ENCODE results near the gene RAB1B.

DNA sequence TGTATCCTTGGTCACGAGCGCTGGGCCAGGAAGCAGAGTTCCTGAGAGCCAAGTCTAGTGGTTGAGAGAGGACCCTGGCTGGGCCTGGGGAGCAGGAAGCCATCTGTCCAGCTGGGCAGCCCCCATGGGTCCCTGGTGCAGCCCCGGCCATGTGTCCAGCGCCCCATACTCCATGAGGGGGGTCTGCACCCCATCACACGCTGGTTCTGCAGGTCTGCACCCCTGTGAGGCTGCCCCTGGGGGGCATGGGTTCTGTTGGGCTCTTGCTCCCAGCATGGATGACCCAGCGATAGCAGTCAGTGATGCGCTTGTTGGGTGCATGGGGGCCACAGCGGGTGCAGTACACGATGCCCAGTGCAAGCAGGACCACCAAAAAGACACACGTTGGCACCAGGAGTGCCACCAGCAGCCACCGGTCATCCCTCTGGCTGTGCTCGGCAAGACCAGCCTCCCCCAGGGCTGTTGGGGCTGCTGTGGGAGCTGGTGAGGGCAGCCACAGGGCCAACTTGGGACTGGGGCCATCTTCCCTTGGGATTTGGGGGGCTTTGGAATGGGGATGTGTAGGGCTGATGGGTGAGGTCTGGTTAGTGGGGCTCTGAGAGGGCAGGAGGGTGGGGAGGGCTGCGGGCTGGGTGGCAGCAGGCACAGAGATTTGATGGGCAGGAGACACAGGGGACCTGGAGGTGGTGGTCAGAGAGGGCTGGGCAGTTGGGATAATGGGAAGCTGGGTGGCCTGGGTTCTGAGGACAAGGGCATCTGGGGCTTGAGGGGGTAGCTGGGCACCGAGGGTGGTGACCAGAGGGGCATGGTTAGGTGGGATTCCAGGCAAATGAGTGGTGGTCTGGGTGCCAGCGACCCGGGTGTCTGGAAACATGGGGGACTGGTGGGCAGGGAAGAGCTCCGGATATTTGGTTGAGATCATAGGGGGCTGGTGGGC is 46.4 kb downstream of the RAB1B start:
- TF ChIP-seq POLR2AphosphoS5 (IDR thresholded peaks at IDR 0.05; ENCODE audit: borderline replicate concordance, low read depth, low read length): no peak; the same call in 1 of the 2 replicates
- TF ChIP-seq EZH2 (IDR thresholded peaks at IDR 0.05): no peak
- no peak for TF ChIP-seq FOXP2 (optimal IDR thresholded peaks at IDR 0.05; ENCODE audit: control extremely low read depth, extremely low read length, insufficient read depth)
